ENCODE data around the gene HEPHL1.

HEPHL1 gene

GRCh38 chr11:94025690-94026394, 4.7 kb downstream of the HEPHL1 start:
- no peak for DNase-seq

GRCh38 chr11:94027210-94027609, 6.1 kb downstream of the HEPHL1 start:
- DNase-seq: no peak

GRCh38 chr11:94028436-94028835, 7.3 kb downstream of the HEPHL1 start:
- no peak for DNase-seq

GRCh38 chr11:94030059-94030458, 8.9 kb downstream of the HEPHL1 start:
- no peak for DNase-seq

GRCh38 chr11:94031625-94032024, 10.5 kb downstream of the HEPHL1 start:
- DNase-seq: no peak

GRCh38 chr11:94032066-94032465, 10.9 kb downstream of the HEPHL1 start:
- DNase-seq: no peak

GRCh38 chr11:94032725-94033124, 11.6 kb downstream of the HEPHL1 start:
- no peak for DNase-seq

GRCh38 chr11:94034207-94034606, 13.1 kb downstream of the HEPHL1 start:
- no peak for DNase-seq

GRCh38 chr11:94036096-94036495, 14.9 kb downstream of the HEPHL1 start:
- no peak for DNase-seq

- no peak for DNase-seq
These were observed 22.1 kb downstream of the HEPHL1 start for GRCh38 chr11:94043241-94043640.

- DNase-seq: no peak
These were observed 25.6 kb downstream of the HEPHL1 start for GRCh38 chr11:94046796-94047195.

GRCh38 chr11:94048032-94048709, 27.0 kb downstream of the HEPHL1 start:
- no peak for DNase-seq

- no peak for DNase-seq
These were observed 28.2 kb downstream of the HEPHL1 start for GRCh38 chr11:94049351-94049750.

GRCh38 chr11:94058630-94059029, 37.5 kb downstream of the HEPHL1 start:
- DNase-seq: no peak

- no peak for DNase-seq
These were observed 37.9 kb downstream of the HEPHL1 start for GRCh38 chr11:94059065-94059464.

GRCh38 chr11:94060401-94060800, 39.2 kb downstream of the HEPHL1 start:
- no peak for DNase-seq

GRCh38 chr11:94062360-94062759, 41.2 kb downstream of the HEPHL1 start:
- no peak for DNase-seq

GRCh38 chr11:94066901-94067429, 45.8 kb downstream of the HEPHL1 start:
- DNase-seq: no peak

GRCh38 chr11:94068764-94069163, 47.6 kb downstream of the HEPHL1 start:
- no peak for DNase-seq

GRCh38 chr11:94077552-94078293, 56.6 kb downstream of the HEPHL1 start:
- no peak for DNase-seq

GRCh38 chr11:94084164-94084563, 63.0 kb downstream of the HEPHL1 start:
- no peak for DNase-seq

GRCh38 chr11:94088906-94089305, 67.8 kb downstream of the HEPHL1 start:
- no peak for DNase-seq

- no peak for DNase-seq
These were observed 68.2 kb downstream of the HEPHL1 start for GRCh38 chr11:94089341-94089740.

GRCh38 chr11:94090401-94090800, 69.2 kb downstream of the HEPHL1 start:
- no peak for DNase-seq
